ENCODE results near the gene CABP1. TPM values are rescaled to one million over a fixed set of nuclear protein-coding genes. Genes with fewer than 3 reads are reported as not detected.

The CABP1 gene
- total RNA-seq, 1 experiment from 2014 or later = 1.2 TPM

GRCh38 chr12:120685522-120685921 lies 45.1 kb downstream of the CABP1 start:
- no peak for DNase-seq (ENCODE audit: low read depth, low spot score)
- in situ Hi-C loops (cut with HindIII; ENCODE audit: low pct_unique_long_range_greater_than_20kb, low sequenced_read_pairs) = no loop called here

- in situ Hi-C loops (cut with HindIII; ENCODE audit: low pct_unique_long_range_greater_than_20kb, low sequenced_read_pairs) = no loop called here
- DNase-seq (ENCODE audit: low read depth, low spot score) = peak; percentile 98
These were observed 45.8 kb downstream of the CABP1 start for GRCh38 chr12:120686151-120686689.

DNA sequence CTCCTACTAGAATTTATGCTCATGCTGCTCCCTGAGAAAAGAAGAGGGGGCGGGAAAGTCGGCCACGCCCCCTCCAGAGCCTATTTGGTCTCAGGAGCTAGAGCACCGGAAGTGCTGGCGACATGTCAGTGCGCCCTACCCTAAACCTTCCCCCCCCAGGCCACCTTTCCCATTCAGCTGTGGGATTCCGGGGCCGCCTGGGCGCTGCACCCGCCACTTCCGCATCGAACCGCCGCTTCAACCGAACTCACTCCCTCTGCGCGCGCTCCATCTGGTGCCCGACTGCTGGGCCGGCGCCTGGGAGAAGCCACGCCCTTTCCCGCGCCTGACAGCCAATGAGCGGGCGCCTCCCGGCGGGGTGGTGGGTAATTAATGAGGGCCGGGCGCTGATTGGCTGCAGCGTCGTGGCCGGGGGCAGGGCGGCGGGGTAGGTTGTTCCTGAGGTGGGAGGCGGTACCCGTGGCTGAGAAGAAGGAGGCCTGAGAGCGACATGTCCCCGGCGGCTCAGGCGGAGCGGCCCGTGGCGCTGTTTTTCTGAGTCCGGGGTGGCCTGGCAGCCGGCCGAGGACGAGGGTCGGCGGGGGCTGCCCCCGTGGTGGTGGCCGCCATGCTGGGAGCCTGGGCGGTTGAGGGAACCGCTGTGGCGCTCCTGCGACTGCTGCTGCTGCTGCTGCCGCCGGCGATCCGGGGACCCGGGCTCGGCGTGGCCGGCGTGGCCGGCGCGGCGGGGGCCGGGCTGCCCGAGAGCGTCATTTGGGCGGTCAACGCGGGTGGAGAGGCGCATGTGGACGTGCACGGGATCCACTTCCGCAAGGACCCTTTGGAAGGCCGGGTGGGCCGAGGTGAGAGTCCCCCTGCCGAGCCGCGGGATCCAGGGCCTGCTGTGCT lies 46.5 kb downstream of the CABP1 start, which contains the start of gene MLEC:
TSS of gene MLEC (plus strand) at position 460 of the 888 bp plus-strand sequence. CDS start at position 608, 148 bp downstream.
- DNase-seq (ENCODE audit: low read depth, low spot score) = peak; percentile 97
- in situ Hi-C loops (cut with HindIII; ENCODE audit: low pct_unique_long_range_greater_than_20kb, low sequenced_read_pairs) = no loop called here

- in situ Hi-C loops (cut with HindIII; ENCODE audit: low pct_unique_long_range_greater_than_20kb, low sequenced_read_pairs) = no loop called here
- DNase-seq (ENCODE audit: low read depth, low spot score) = no peak
These were observed 47.3 kb downstream of the CABP1 start for GRCh38 chr12:120687578-120688289.

GRCh38 chr12:120688527-120689071 lies 48.2 kb downstream of the CABP1 start:
- no peak for DNase-seq (ENCODE audit: low read depth, low spot score)
- in situ Hi-C loops (cut with HindIII; ENCODE audit: low pct_unique_long_range_greater_than_20kb, low sequenced_read_pairs) = no loop called here

- no peak for DNase-seq (ENCODE audit: low read depth, low spot score)
- in situ Hi-C loops (cut with HindIII; ENCODE audit: low pct_unique_long_range_greater_than_20kb, low sequenced_read_pairs) = no loop called here
These were observed 49.1 kb downstream of the CABP1 start for GRCh38 chr12:120689397-120690082.

DNA sequence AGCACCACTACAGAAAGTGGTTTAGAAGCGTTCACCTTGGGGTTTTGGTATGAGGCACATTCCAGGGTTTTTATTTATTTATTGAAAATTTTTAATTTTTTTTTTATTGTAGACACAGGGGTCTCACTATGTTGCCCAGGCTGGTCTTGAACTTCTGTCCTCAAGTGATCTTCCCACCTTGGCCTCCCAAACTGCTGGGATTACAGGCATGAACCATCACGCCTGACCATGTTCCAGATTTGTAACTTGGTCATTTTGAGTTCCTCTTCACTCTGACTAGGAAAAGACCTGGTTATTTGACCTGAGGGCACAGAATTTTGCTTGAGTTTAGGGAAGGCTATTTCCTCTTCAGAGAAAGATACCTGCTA lies 49.6 kb downstream of the CABP1 start:
- in situ Hi-C loops (cut with HindIII; ENCODE audit: low pct_unique_long_range_greater_than_20kb, low sequenced_read_pairs) = no loop called here
- DNase-seq (ENCODE audit: low read depth, low spot score) = no peak

GRCh38 chr12:120690978-120691377 lies 50.6 kb downstream of the CABP1 start:
- in situ Hi-C loops (cut with HindIII; ENCODE audit: low pct_unique_long_range_greater_than_20kb, low sequenced_read_pairs) = no loop called here
- DNase-seq (ENCODE audit: low read depth, low spot score) = no peak

- in situ Hi-C loops (cut with HindIII; ENCODE audit: low pct_unique_long_range_greater_than_20kb, low sequenced_read_pairs) = no loop called here
- DNase-seq (ENCODE audit: low read depth, low spot score) = no peak
These were observed 52.2 kb downstream of the CABP1 start for GRCh38 chr12:120692524-120693033.

DNA sequence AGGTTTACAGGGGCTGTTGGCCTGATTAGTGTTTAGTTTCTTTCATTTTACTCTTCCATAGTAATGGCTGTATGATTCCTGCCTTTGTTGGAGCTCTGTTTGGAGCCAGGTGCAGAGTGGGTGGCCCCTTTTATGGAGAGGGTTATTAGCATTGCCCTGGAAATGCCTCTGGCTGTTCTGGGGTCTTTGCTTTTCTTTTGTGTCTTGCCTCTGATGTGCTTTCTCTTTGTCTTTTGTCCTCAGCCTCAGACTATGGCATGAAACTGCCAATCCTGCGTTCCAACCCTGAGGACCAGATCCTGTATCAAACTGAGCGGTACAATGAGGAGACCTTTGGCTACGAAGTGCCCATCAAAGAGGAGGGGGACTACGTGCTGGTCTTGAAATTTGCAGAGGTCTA lies 53.4 kb downstream of the CABP1 start:
- DNase-seq (ENCODE audit: low read depth, low spot score) = no peak
- in situ Hi-C loops (cut with HindIII; ENCODE audit: low pct_unique_long_range_greater_than_20kb, low sequenced_read_pairs) = no loop called here

GRCh38 chr12:120696626-120697025 lies 56.2 kb downstream of the CABP1 start:
- no peak for DNase-seq (ENCODE audit: low read depth, low spot score)
- in situ Hi-C loops (cut with HindIII; ENCODE audit: low pct_unique_long_range_greater_than_20kb, low sequenced_read_pairs) = no loop called here

- DNase-seq (ENCODE audit: low read depth, low spot score) = no peak
- in situ Hi-C loops (cut with HindIII; ENCODE audit: low pct_unique_long_range_greater_than_20kb, low sequenced_read_pairs) = no loop called here
These were observed 56.9 kb downstream of the CABP1 start for GRCh38 chr12:120697344-120697743.

GRCh38 chr12:120698665-120699064 lies 58.2 kb downstream of the CABP1 start:
- in situ Hi-C loops (cut with HindIII; ENCODE audit: low pct_unique_long_range_greater_than_20kb, low sequenced_read_pairs) = no loop called here
- no peak for DNase-seq (ENCODE audit: low read depth, low spot score)

DNA sequence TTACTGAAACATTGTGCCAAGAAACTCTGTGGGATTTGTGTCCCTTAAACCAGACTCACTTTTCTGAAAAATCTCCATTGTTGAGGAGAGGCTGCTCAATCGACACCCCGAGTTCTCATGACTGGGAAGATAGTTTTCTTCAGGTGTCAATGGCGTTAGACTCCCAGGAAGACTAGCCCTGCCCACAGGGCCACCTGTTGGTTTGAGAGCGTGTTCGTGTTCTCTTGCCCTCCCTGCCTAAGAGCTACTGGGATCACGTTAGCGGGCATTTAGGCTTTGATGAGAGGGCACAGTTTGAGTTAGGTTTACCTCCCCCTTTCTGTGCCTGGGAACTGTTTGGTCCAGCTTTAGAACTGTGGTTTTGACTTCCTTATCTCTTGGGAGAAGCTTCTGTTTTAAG lies 59.1 kb downstream of the CABP1 start:
- in situ Hi-C loops (cut with HindIII; ENCODE audit: low pct_unique_long_range_greater_than_20kb, low sequenced_read_pairs) = no loop called here
- no peak for DNase-seq (ENCODE audit: low read depth, low spot score)

- in situ Hi-C loops (cut with HindIII; ENCODE audit: low pct_unique_long_range_greater_than_20kb, low sequenced_read_pairs) = no loop called here
- no peak for DNase-seq (ENCODE audit: low read depth, low spot score)
These were observed 60.5 kb downstream of the CABP1 start for GRCh38 chr12:120700886-120701285.

DNA sequence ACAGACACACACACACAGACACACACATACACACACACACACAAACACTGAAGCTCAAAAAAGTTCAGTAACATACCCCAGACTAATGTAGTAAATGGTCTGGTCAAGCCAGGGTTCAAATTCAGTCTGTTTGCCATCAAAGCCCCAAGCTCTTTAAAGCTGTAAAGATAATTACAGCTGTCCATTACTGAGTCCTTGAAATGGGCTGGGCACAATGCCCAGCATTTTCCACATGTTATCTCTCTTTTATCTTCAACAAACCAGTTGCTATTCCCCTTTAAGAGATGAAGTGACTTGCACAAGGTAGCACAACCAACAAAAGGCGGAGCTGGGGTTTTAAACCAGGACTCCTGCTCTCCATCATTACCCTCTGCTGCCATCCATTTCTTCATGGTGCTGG lies 62.2 kb downstream of the CABP1 start:
- DNase-seq (ENCODE audit: low read depth, low spot score) = no peak
- in situ Hi-C loops (cut with HindIII; ENCODE audit: low pct_unique_long_range_greater_than_20kb, low sequenced_read_pairs) = no loop called here

DNA sequence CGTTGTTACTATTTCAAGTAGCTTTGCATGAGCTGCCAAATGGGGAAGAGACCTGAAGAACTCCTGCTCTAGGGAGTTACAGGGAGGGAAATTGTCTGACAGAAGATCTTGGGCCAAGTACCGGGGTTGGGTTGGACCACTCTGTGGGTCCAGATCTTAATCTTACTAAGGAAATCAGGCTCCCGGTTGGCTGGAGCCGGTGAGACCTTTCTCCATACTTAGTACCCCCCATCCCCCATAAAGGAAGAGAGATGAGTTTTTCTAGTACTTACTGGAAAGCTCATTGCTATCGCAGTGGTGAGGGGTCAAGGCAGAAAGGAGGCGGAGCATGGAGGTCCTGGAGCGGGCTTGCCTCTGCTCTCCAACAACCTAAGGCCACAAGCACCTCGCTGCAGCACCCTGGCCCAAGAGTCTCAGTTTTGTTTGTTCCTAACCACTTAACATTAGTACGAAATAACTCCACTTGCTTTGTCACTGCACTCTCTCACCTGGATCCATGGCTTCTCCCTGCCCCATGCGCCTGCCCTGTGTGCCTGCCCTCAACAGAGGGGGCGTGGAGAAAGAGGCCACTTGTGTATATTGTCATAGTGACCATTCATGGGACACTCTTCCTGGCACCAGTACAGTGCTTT lies 63.0 kb downstream of the CABP1 start:
- in situ Hi-C loops (cut with HindIII; ENCODE audit: low pct_unique_long_range_greater_than_20kb, low sequenced_read_pairs) = no loop called here
- no peak for DNase-seq (ENCODE audit: low read depth, low spot score)
